IMR-90 (cell line): ENCODE measurements around the gene CSNK2A2.

Source experiments
- BHLHE40 ChIP-seq: fragments of 150-350 bp; IDR thresholded peaks from 2 replicates; pipeline ENCODE4 v1.6.1; 2016; ENCODE audit warnings: mild to moderate bottlenecking, low read depth, low read length
- CEBPB ChIP-seq: IDR thresholded peaks from 2 replicates; pipeline ENCODE4 v1.6.1; 2012; ENCODE audit warnings: low read depth, low read length, improper control_type of control experiment
- CTCF ChIP-seq: conservative IDR thresholded peaks from 2 replicates; pipeline ENCODE4 v1.5.1; 2012; ENCODE audit warnings: mild to moderate bottlenecking, low read depth, low read length, improper control_type of control experiment
- FOS ChIP-seq: fragments of 150-350 bp; IDR thresholded peaks from 2 replicates; pipeline ENCODE4 v1.6.1; 2016; ENCODE audit warnings: low read depth, low read length
- MAFK ChIP-seq: IDR thresholded peaks from 2 replicates; pipeline ENCODE4 v1.6.1; 2012; ENCODE audit warnings: low read depth, low read length, improper control_type of control experiment
- MAZ ChIP-seq: IDR thresholded peaks from 2 replicates; pipeline ENCODE4 v1.6.1; 2012; ENCODE audit warnings: low read depth, mild to moderate bottlenecking, low read length, improper control_type of control experiment, moderate library complexity, borderline replicate concordance
- MXI1 ChIP-seq: IDR thresholded peaks from 2 replicates; pipeline ENCODE4 v1.6.1; 2012; ENCODE audit warnings: low read depth, mild to moderate bottlenecking, low read length, moderate library complexity, borderline replicate concordance
- NFE2L2 ChIP-seq: fragments of 150-350 bp; IDR thresholded peaks from 2 replicates; pipeline ENCODE4 v1.6.1; 2016; ENCODE audit warnings: low read depth, mild to moderate bottlenecking, low read length
- POLR2A ChIP-seq: IDR thresholded peaks from 2 replicates; pipeline ENCODE4 v1.6.1; 2012; ENCODE audit warnings: mild to moderate bottlenecking, low read depth, low read length
- RAD21 ChIP-seq: IDR thresholded peaks from 2 replicates; pipeline ENCODE4 v1.6.1; 2012; ENCODE audit warnings: low read length, improper control_type of control experiment
- RCOR1 ChIP-seq: IDR thresholded peaks from 2 replicates; pipeline ENCODE4 v1.6.1; 2012; ENCODE audit warnings: mild to moderate bottlenecking, low read length, improper control_type of control experiment; ENCODE audit not compliant: insufficient replicate concordance
- RFX5 ChIP-seq: IDR thresholded peaks from 2 replicates; pipeline ENCODE4 v1.8.0; 2012; ENCODE audit warnings: low read depth, mild to moderate bottlenecking, low read length, moderate library complexity
- SMC3 ChIP-seq: fragments of 150-350 bp; IDR thresholded peaks from 2 replicates; pipeline ENCODE4 v1.6.1; 2016; ENCODE audit warnings: low read depth, mild to moderate bottlenecking, antibody characterized with exemption, low read length, moderate library complexity

- TF ChIP-seq CTCF = no peak
- TF ChIP-seq BHLHE40 = no peak
- TF ChIP-seq SMC3 = no peak
- TF ChIP-seq POLR2A = no peak
- no peak for TF ChIP-seq RAD21
- no peak for TF ChIP-seq MXI1
- TF ChIP-seq CEBPB = no peak
- TF ChIP-seq RCOR1 = no peak
- no peak for TF ChIP-seq RFX5
- no peak for TF ChIP-seq FOS
- TF ChIP-seq NFE2L2 = no peak
- TF ChIP-seq MAFK = no peak
- TF ChIP-seq MAZ = no peak
These were observed 72.9 kb downstream of the CSNK2A2 start for GRCh38 chr16:58125041-58125440.
